Tibial nerve (tissue), 3 donors: ENCODE results near the gene SRP19.

Source experiments
- CTCF ChIP-seq, 5 experiments: fragments of 200-600 bp in 3 of 5; fragments of 450-650 bp in 2 of 5; sonication (generic) in 3 of 5; IDR thresholded peaks; one replicate each; pipeline ENCODE4 v1.5.1; 2016 to 2019; ENCODE audit warnings: antibody characterized with exemption in 5 of 5, mild to moderate bottlenecking in 3 of 5, moderate library complexity in 2 of 5
- POLR2A ChIP-seq, 2 donors: fragments of 450-650 bp; IDR thresholded peaks; one replicate each; pipeline ENCODE4 v1.6.1; 2017; ENCODE audit warnings: antibody characterized with exemption in 2 of 2, mild to moderate bottlenecking in 2 of 2, moderate library complexity in 2 of 2

DNA sequence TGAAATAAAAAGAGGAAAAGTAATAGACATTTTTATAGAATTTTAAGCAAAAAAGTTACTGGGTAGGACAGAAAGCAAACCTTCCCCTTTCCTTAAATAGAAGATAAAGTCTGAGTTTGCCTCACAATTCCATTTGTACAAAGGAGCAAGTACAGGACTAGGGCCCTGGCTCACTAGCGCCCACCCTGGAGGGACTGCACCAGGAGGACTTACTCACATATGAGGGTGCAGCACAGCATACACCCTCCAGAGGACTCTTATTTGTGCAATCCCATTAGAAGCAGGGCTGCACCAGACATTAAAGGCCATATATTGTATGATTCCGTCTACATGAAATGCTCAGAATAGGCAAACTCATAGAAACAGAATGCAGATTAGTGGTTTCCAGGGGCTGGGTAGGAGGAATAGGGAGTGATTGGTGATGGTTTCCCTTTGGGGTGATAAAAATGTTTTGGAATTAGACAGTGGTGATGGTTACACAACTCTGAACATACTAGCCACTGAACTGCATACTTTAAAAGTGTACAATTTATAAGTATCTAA is 56.4 kb downstream of the SRP19 start:
- TF ChIP-seq CTCF (IDR thresholded peaks at IDR 0.05), result no peak
- no peak for TF ChIP-seq POLR2A (IDR thresholded peaks at IDR 0.05)
